Fibroblast of lung (primary cell): ENCODE data around the gene BEND7.

Experiments used
- CTCF ChIP-seq, 2 donors: IDR thresholded peaks in 1 of 2; conservative IDR thresholded peaks in 1 of 2; 1 replicate in 1 of 2; 2 replicates in 1 of 2; pipeline ENCODE4 v1.5.1; 2011 to 2012; ENCODE audit warnings: low read length in 2 of 2, control low read depth in 1 of 2, inconsistent platforms in 1 of 2, low read depth in 1 of 2, mild to moderate bottlenecking in 1 of 2
- EZH2 ChIP-seq: IDR thresholded peaks from 2 replicates; pipeline ENCODE4 v1.5.1; 2012; ENCODE audit warnings: low read length, control low read depth, mild to moderate bottlenecking; ENCODE audit errors: missing control alignments

- TF ChIP-seq CTCF (conservative IDR thresholded peaks at IDR 0.05 in 1 of 2, IDR thresholded peaks at IDR 0.05 in 1 of 2; ENCODE audit: low read depth in 1 of 2, low read length in 2 of 2) (no peak), EZH2 (no peak)
Observed at GRCh38 chr10:13393640-13394039, 135.2 kb downstream of the BEND7 start.
